IPS DF 4.7 (cell line): ENCODE measurements around the gene GJA3.

Experiments used
- DNase-seq: peaks from one replicate; pipeline ENCODE4 v3.0.0-alpha.2; 2013; ENCODE audit warnings: low spot score; ENCODE audit errors: extremely low read depth

The GJA3 gene

GRCh38 chr13:20151016-20151415, 9.8 kb downstream of the GJA3 start:
- no peak for DNase-seq

DNA sequence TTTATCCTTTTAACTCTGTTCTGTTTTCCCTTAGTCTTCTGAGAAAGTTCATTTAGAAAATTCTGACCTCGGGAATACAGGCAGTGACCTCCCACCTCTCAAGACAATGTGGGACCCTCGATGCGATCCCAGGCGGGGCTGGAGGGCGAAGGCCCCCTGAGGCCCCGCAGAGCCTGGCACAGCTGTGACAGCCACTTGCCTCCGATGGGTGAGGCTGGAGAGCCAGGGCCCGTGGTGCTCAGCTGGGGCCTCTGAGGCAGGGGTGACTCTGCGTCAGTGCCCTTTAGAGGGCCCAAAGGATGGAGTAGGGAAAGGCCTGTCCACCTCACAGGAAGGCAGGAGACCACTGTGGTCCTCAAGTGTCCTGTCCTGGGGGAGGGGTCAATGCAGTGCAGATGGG, 10.3 kb downstream of the GJA3 start:
- no peak for DNase-seq

GRCh38 chr13:20149762-20150161, 11.1 kb downstream of the GJA3 start:
- DNase-seq: no peak

GRCh38 chr13:20148501-20149183, 12.2 kb downstream of the GJA3 start:
- no peak for DNase-seq

DNA sequence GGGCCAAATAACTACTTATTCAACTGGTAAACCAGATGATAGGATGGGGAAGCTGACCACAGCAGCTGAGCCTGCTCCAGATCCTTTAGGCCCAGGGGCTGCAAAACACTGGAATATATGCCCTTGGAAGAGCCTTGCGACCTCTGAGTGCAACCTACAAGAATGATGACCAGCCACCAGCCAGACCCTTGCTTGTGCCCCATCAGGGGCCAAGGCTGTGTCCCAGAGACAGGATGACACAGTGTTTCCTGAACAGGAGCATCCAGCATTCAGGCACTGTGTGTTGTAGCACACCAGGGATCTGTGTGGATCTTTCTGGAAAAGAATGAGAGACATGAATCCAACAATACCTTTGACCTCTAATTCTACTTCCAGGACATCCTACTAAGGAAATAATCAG, 14.5 kb downstream of the GJA3 start:
- no peak for DNase-seq

DNA sequence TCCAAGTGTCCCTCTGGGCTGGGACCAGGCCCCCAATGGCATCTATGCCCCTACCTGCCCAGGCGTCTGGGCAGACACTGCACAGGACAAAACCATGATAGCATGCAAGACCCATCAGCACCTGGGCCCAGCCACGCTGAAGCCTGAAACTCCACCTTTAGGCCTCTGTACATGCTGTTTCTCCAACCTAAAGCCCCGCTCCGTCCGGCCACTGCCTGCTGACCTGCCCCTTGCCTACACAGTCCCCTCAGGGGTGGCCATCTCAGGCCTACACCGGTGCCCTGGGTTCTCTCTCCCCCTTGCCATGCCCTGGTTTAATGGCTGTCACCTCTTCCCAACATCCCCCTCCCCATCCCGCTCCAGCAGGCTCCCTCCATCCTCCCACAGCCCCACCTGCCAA, 15.3 kb downstream of the GJA3 start:
- DNase-seq: no peak

GRCh38 chr13:20144141-20144850, 16.6 kb downstream of the GJA3 start:
- DNase-seq: no peak

DNA sequence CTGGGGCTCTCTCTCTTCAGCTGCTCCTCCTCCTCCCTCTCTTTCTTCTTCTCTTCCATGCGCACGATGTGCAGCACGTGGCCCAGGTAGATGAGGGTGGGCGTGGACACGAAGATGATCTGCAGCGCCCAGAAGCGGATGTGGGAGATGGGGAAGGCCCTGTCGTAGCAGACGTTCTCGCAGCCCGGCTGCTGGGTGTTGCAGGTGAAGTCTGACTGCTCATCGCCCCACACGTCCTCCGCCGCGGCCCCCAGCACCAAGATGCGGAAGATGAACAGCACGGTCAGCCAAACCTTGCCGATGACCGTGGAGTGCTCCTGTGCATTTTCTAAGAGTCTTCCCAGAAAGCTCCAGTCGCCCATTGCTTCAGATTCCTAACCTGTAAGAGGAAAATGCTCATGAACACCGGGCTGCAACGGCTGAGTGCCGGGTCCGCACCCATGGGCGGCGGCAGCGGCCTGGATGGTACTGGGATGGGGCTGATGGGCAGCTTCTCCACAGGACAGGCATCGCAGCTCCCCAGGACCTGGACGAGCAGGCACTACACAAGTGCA, 17.8 kb downstream of the GJA3 start:
- DNase-seq: no peak

DNA sequence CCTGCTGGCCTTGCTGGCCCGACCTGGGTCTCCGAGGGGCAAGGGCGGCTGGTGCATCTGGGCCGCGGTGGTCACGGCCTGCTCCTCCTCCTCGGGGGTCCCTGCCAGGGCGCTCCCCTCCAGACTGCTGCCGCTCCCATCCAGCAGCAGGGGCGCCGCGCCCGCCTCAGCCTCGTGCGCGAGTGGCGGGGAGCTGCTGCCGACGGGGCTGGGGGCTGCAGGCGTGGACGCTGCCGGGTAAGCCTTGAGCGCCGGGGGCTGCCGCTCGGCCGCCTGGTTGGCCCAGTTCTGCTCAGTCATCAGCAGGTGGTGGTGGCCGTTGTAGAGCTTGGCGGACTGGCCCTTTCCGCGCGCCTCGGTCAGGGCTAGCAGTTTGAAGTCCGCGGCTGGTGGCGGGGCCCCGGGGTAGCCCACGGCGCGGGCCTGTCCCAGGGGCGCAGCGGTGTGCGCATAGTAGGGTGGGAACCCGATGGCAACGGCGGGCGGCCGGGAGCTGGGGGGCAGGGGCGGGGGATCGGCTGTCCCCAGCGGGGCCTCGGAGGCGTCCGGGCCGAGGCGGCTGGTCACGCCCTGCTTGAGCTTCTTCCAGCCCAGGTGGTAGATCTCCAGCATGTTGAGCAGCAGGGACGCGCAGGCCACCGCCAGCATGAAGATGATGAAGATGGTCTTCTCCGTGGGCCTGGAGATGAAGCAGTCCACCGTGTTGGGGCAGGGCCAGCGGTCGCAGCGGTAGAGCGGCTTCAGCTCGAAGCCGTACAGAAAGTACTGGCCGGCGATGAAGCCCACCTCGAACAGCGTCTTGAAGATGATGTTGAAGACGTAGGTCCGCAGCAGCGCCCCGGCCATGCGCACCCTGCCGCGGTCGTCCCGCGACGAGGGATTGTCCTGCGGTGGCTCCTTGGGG, 18.6 kb downstream of the GJA3 start:
- DNase-seq: no peak

- no peak for DNase-seq
Measured at GRCh38 chr13:20141238-20142022, 19.4 kb downstream of the GJA3 start.

- no peak for DNase-seq
Measured at GRCh38 chr13:20140487-20140886, 20.4 kb downstream of the GJA3 start.

DNA sequence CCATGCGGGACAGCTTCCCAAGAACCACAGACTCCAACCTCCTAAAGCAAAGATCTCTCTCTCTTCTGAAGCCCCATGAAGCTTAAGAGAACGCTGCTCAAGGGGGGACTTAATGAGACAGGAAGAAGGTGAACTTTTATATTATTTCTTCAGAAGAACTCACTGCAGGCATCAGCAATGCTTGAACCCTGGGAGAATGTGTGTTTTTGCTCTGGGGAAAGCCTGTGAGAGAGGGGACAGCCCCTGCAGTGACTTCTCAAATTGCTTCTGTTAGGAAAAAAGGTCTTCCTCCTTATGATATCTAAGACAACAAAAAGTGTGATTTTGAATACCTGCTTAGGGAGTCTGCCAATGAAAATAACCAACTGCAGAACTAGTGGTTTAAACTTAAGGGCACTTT, 23.0 kb downstream of the GJA3 start:
- no peak for DNase-seq

DNA sequence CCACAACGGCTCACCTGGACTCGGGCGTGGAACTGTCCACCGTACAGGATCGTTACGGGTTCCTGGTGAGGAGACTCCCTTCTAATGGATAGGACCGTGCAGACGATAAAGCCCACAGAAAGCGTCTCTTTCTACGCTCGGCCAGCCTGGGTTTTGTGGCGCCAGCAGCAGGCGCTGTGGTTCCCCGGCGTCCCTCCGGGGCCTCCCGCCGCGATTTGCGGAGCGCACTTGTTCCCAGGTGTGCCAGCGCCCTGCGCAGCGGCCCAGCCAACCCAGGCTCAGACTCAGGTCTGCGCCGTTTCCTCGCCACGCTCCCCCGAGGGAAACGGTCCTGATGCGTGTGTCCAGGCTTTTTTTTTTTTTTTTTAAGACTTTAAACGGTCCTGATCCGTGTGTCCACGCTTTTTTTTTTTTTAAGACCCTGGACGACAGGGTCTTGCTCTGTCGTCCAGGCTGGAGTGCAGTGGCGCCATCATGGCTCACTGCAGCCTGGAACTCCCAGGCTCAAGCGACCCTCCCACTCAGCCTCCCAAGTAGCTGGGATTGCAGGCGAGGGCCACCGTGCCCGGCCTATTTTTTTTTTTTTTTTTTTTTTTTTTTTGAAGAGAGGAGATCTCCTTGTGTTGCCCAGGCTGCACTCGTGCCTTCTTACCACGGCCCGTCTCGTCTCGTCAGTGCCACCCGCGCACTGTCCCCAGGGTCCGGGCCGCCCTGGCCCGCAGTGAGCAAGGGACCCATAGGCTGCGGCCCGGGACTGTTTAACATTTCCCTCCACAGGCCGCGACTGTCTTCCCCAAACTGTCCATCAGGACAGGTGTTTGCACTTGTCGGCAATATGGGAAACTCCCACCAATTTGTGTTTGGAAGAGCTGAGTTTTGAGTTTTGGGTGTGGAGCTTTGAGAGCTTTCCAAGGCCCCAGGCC, 23.8 kb downstream of the GJA3 start:
- no peak for DNase-seq

GRCh38 chr13:20134732-20135131, 26.1 kb downstream of the GJA3 start:
- DNase-seq: no peak

GRCh38 chr13:20132052-20132634, 28.7 kb downstream of the GJA3 start:
- no peak for DNase-seq

DNA sequence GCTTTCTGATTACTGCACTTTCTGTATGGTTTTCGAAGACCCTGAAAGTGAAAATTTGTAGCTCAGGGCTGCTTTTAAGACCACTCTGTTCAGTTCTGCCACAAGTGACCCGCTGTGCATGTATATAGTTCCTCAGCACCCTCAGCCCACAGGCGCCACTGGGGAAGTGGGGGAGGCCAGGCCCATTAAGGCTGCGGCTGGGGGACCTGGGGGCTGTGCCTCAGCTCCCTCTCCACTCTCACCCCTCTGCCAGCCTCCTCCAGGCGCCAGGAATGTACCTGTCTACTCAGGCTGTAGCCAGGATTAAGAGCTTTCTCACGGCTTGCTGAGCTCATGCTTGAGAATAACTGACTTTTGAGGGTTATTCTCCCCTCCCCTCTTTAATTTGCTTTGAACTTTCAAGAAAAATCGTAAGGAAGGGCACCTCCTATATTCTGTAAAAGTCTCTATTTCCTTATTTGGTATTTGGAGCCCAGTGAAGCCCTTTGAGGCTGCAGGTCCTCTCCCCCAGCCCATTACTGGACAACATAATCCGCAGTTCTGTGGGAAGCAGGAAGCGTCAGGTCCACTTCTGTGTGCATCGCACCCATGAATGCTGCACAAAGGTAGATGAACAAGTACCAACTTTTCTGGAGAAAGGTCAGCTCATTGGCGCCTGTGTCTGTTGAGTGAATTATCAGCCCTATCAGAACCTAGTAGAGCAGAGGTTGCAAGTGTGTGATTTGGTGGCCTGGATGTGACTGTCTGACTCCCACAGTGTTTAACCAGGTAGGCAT, 29.6 kb downstream of the GJA3 start:
- no peak for DNase-seq

DNA sequence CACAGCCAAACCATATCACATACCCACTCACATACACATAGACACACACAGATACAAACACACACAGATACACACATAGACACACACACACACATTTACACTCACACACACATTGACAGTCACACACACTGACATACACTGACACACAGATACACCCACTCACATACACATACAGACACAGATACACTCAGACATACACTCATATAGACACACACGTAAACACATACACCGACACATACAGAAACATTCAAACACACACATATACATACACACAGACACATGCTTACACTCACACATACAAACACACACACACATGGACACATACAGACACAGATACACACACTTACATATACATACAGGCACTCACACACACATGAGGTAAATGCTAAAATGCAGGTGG, 30.2 kb downstream of the GJA3 start:
- no peak for DNase-seq

DNA sequence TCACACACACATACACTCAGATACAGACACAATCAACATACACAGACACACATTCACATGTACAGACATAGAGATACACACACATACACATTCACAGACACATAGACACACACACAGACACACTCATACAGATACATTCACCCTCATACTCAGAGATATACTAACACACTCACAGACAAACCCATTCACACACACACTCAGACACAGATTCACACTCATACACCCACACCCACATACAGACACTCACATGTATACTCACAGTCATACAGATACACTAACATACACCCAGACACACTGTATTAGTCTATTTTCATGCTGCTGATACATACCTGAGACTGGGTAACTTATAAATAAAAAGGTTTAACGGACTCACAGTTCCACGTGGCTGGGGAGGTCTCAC, 30.8 kb downstream of the GJA3 start:
- DNase-seq: no peak

DNA sequence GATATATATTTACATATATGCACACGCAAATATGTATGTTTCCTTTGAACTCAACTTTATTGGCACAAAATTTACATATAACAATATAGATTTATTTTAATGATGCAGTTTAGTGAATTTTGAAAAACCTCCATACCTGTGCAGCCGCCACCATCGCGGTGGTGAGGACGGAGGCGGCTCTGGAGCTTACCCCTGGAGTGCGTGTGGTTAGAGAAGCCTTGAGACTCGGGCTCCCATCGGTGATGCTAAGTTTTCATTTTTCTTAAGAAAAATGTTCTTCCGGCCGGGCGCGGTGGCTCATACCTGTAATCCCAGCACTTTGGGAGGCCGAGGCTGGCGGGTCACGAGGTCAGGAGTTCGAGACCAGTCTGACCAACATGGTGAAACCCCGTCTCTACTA, 31.8 kb downstream of the GJA3 start:
- DNase-seq: no peak
